ENCODE measurements around the gene FHOD3.

Gene FHOD3

GRCh38 chr18:36415171-36415570 lies 117.7 kb downstream of the FHOD3 start:
- DNase-seq = no peak

DNA sequence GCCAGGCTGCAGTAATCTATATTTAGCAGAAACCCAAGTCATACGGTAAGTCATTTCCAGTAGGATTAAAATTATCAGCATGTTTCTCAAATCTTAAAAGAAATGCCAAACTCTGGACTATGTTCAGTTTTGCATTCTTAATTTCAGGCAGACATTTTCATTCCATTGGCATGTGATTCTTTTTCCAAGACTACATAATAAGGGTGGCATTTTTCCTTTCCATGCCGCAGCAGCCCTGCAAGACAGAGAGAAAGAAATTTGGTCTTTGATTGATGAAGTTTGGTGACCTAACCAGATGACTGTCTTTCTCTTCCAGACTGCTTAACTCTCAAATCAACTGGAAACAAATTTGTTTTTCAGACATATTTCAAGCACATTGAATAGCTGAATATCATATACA lies 118.1 kb downstream of the FHOD3 start:
- DNase-seq = no peak

- no peak for DNase-seq
These were observed 121.8 kb downstream of the FHOD3 start for GRCh38 chr18:36419188-36419899.

DNA sequence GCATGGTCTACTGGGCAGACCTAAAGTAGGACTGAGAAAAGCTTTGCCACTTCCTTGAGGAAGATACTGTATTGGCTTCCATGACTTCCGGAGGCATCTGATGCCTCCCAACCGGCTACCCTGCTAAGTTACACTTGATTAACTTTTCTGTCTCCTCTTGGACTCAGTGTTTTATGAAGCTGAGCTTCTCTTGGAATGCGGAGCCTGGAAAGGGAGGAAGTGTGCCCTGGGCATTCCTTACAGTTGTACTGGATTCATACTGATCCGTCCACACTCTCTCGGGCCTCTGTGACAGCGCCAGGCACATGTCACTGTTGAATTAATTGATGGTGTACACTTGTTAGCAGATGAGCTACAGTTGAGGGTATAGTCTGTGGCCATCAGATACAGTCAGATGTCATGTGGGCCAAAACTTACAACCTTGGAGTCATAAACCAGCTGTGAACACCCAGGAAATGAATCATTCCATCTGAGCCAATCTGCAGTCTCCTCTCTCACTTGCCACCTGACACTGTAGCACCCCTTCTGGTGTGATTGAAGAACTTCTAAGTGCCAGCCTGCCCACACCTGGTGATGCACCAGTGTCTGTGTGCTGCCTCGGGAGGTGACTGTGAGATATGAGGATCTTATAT lies 122.5 kb downstream of the FHOD3 start:
- no peak for DNase-seq

DNA sequence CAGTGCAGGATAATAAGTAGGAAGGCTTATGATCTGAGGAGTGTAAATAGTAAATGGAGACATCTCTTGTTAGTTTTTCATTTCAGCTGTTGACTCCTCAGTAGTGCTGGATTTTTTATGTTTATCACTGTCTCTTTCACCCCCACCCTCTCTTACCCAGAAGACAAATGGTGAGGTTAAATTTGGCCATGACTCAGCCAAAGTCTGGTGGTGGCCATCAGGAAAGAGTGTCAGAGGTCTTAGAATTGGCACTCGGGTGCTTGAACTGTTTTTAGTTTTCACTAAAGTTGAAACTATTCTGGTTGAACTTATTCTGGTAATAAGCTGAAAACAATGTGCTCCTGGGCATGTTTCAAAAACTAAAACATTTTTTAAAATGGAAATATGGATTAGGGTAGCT lies 123.3 kb downstream of the FHOD3 start:
- DNase-seq = no peak

DNA sequence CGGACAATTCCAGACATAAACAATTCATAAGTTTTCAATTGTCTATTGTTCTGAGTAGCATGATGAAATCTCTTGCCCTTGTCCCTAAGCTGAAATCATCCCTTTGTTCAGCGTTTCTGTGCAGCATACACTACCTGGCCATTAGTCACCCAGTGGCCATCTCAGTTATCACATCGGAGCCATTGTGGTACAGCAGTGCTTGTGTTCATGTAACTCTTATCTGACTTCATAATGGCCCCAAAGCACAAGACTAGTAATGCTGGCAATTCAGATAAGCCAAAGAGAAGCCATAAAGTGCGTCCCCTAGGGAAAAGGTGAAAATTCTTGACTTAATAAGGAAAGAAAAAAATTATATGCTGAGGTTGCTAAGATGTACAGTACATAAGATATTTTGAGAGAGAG lies 127.2 kb downstream of the FHOD3 start:
- DNase-seq = no peak

- DNase-seq = no peak
These were observed 129.9 kb downstream of the FHOD3 start for GRCh38 chr18:36427369-36427768.

- no peak for DNase-seq
These were observed 130.3 kb downstream of the FHOD3 start for GRCh38 chr18:36427831-36428230.

DNA sequence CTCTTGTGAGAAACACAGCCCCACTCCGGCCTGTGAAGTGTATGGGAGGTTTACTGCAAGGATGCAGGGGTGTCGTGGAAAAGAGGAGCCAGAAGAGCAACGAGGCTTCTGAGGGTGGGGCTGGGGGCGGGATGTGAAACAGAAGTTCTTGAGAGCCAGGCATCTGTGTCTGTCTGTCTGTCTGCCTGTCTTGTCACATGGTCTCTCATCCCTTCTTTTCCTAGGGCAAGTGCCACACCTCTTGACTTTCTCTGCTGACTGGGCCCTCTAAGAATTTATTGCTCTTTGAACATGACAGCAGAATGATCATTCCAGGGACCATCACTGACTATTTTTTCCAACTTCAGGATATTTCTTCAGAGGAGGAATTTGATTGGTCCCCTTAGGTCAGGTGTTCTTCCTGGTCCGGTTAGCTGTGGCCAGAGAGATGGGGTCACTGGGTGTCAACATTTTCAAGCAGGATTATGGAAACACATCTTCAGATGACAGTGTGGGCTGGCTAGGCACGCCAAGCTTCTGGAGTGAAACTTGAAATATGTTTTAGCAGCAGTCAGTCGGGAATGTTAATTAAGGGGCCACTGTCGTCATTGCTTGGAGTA lies 131.0 kb downstream of the FHOD3 start:
- no peak for DNase-seq

- DNase-seq = no peak
These were observed 135.5 kb downstream of the FHOD3 start for GRCh38 chr18:36432880-36433555.

- no peak for DNase-seq
These were observed 138.9 kb downstream of the FHOD3 start for GRCh38 chr18:36436387-36436786.

DNA sequence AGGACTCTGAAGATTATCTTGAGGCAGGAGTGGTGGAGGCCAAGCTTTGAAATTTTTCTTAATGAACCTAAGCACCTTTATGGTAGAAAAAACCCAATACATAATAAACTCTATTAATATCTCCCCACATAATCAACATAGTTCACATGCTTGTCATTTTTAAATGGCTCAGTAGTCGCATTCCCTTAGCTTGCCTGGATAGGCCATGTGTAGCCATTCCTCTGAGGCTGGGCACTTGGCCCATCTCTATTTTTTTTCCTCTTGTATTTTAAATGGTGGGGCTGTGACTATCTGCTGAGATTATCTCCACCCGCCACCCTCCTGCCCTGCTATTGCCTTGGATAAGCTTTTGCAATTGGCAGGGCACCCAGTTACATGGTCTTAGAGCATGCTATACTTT lies 143.1 kb downstream of the FHOD3 start:
- DNase-seq = no peak

DNA sequence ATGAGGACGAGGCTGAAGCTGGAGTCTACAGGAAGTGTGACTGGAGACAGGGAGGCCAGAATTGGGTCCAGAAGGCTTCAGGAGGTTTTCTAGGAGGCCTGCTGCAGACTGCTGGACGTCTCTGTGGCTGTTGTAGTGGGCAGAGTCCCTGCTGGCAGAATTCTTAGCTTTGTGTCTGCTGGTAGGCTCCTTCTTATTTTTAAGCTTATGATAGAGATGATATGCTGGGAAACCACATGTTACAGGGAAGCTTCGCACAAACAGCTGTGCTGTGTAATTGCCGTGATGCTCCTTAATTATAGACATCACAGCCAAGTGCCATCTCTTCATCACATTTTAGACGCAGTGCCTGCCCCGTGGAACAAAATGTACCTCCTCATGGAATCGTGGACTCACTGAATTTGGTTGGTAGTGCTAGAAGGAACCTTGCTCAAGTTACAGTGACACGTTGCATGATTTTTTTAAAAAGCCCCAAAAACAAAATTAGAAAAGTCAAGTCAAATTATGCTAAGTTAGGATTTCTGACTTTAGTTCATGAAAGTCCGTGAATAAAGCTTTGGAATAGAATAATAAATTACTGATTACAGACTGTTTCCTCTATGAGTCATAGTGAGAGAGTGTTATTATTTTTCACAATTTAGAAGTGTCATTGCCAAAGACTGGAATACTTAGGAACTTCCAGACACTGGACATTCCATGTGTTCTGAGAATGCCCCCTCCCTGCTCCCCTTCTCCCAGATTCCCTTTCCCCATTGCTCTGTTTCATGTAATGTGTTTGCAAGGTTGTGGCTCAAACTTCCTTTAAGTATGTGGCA lies 144.1 kb downstream of the FHOD3 start:
- DNase-seq = no peak

DNA sequence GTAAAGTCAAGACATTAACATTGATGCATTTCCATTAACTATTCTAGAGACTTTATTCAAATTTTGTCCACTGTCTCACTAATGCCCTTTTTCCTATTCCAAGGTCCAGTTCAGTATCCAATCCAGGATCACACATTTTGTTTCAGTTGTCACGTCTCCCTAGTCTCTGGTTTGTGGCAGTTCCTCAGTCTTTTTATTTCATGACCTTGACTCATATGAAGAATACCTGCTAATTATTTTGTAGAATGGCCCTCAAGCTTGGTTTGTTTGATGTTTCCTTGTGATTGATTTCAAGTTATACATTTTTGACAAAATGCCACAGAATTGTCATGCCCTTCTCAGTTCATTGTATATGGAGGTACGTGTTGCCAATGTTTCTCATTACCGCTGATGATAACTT lies 145.2 kb downstream of the FHOD3 start:
- DNase-seq = no peak

- no peak for DNase-seq
These were observed 148.5 kb downstream of the FHOD3 start for GRCh38 chr18:36446059-36446458.

DNA sequence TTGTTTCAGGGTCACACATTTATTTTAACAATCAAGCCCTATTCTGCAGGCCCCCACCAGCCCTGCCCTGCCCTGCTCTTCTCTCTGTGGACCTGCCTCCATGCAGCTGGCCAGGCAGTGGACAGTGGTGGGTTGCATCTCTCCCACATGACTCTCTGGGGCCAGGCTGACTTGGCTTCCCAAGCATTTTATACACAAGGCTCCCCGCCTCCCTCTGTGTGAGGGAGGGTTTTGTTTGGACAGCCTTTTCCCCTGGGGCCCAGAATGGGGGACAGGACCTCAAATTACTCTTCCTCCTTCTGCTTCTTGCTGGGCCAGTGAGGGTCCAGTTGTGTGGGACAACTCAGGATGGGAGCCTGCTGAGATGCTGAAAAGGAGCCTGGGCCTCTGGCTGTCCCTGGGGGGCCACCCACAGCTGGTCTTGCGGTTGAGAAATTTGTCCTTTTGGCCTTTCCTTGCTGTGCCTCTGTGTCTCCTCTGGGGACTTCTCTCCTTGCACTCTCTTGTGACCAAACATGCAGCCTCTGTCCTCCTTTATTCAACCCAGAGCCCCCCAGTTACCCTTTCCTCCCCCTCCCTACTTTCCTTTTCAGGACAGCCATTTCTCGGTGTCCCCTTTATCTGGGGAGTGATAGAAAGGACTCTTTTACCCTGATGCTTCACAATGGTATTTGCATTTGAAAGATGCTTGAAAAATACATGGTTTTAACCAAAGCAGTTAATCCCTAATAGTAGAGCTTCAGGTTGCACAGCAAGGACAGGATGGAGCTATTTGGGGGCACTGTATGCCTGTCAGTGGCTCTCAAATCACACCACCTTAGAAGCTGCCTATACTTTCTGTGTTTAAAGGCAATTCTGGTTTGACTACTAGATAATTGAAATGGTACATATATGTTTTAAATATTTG lies 151.1 kb downstream of the FHOD3 start:
- DNase-seq = no peak

DNA sequence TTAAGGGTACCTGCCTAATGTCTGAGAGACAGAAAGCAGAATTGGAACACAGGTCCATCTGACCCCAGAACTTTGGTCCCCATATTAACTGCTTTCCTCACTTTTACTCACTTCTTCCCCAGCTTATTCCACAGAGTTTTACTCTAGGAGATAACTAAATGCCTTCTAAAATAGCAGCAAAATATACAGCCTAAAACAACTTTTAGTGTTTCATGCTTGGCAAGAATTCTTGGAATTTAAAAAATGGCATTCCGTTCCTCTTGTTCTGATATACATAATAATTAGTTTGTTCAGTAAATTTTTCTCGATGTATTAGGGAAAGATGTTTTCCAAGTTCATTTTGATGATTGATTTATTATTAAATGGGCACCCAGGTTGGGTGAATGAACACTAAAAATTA lies 151.9 kb downstream of the FHOD3 start:
- DNase-seq = no peak

- no peak for DNase-seq
These were observed 152.8 kb downstream of the FHOD3 start for GRCh38 chr18:36450264-36450663.

GRCh38 chr18:36451454-36452251 lies 154.1 kb downstream of the FHOD3 start:
- DNase-seq = no peak

- DNase-seq = no peak
These were observed 156.7 kb downstream of the FHOD3 start for GRCh38 chr18:36454245-36454644.

All from effector CD4-positive, alpha-beta T cell (primary cell).